ENCODE results near the gene SLC25A20.

GRCh38 chr3:48915296-48915695 is 16.6 kb upstream of the SLC25A20 start:
- TF ChIP-seq, protein P1, sequence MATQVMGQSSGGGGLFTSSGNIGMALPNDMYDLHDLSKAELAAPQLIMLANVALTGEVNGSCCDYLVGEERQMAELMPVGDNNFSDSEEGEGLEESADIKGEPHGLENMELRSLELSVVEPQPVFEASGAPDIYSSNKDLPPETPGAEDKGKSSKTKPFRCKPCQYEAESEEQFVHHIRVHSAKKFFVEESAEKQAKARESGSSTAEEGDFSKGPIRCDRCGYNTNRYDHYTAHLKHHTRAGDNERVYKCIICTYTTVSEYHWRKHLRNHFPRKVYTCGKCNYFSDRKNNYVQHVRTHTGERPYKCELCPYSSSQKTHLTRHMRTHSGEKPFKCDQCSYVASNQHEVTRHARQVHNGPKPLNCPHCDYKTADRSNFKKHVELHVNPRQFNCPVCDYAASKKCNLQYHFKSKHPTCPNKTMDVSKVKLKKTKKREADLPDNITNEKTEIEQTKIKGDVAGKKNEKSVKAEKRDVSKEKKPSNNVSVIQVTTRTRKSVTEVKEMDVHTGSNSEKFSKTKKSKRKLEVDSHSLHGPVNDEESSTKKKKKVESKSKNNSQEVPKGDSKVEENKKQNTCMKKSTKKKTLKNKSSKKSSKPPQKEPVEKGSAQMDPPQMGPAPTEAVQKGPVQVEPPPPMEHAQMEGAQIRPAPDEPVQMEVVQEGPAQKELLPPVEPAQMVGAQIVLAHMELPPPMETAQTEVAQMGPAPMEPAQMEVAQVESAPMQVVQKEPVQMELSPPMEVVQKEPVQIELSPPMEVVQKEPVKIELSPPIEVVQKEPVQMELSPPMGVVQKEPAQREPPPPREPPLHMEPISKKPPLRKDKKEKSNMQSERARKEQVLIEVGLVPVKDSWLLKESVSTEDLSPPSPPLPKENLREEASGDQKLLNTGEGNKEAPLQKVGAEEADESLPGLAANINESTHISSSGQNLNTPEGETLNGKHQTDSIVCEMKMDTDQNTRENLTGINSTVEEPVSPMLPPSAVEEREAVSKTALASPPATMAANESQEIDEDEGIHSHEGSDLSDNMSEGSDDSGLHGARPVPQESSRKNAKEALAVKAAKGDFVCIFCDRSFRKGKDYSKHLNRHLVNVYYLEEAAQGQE (IDR thresholded peaks at IDR 0.05; ENCODE audit: low read depth): no peak
- TF ChIP-seq CREB1 (IDR thresholded peaks at IDR 0.05; ENCODE audit: low read depth) (no peak), MAX (IDR thresholded peaks at IDR 0.05) (no peak), EP300 (IDR thresholded peaks at IDR 0.05; ENCODE audit: borderline replicate concordance) (no peak), NFIC (IDR thresholded peaks at IDR 0.05) (no peak), RAD21 (IDR thresholded peaks at IDR 0.05; ENCODE audit: low read depth) (no peak)

Measured in Ishikawa (cell line).